OCI-LY3 (cell line): Measurements from ENCODE around the gene NR2C2.

Source experiments
- H2AFZ ChIP-seq: fragments of 200-600, 300-600 bp; shearing (Covaris generic); 2 replicates; pipeline ENCODE4 v1.6.0; 2014; ENCODE audit warnings: antibody characterized with exemption, low read depth, low read length
- H3K27ac ChIP-seq: fragments of 200-600, 300-600 bp; sonication (generic); 2 replicates; pipeline ENCODE4 v1.5.1; 2014; ENCODE audit warnings: mild to moderate bottlenecking, low read length, moderate library complexity, mixed read lengths
- H3K27me3 ChIP-seq: fragments of 200-600, 300-600 bp; sonication (generic); 2 replicates; pipeline ENCODE4 v1.6.1; 2014; ENCODE audit warnings: low read depth, low read length, mixed read lengths
- H3K36me3 ChIP-seq: fragments of 200-600, 300-600 bp; sonication (generic); replicated peaks from 2 replicates; pipeline ENCODE3; 2014; ENCODE audit warnings: low read depth, low read length, mixed read lengths
- H3K4me1 ChIP-seq: fragments of 300-600, 200-600 bp; sonication (generic); 2 replicates; pipeline ENCODE4 v1.6.1; 2014; ENCODE audit warnings: low read length, mixed read lengths
- H3K4me2 ChIP-seq: fragments of 200-600, 300-600 bp; sonication (generic); 2 replicates; pipeline ENCODE4 v1.6.1; 2014; ENCODE audit warnings: low read length, mixed read lengths
- H3K4me3 ChIP-seq: fragments of 300-600, 200-600 bp; sonication (generic); 2 replicates; pipeline ENCODE4 v1.5.1; 2014; ENCODE audit warnings: antibody characterized with exemption, mild to moderate bottlenecking, low read length, moderate library complexity
- H3K79me2 ChIP-seq: fragments of 300-600, 200-600 bp; shearing (Covaris generic); 2 replicates; pipeline ENCODE4 v1.6.1; 2014; ENCODE audit warnings: mild to moderate bottlenecking, low read length, mixed read lengths
- H3K9ac ChIP-seq: fragments of 300-600, 200-600 bp; shearing (Covaris generic); 2 replicates; pipeline ENCODE4 v1.6.0; 2014; ENCODE audit warnings: mild to moderate bottlenecking, low read length, moderate library complexity
- H3K9me3 ChIP-seq: fragments of 200-600, 300-600 bp; shearing (Covaris generic); 2 replicates; pipeline ENCODE4 v1.6.1; 2014; ENCODE audit warnings: low read length, mixed read lengths; ENCODE audit not compliant: insufficient read depth
- H4K20me1 ChIP-seq: fragments of 200-600, 300-600 bp; sonication (generic); 2 replicates; pipeline ENCODE4 v1.6.1; 2016; ENCODE audit warnings: low read length, mixed read lengths; ENCODE audit not compliant: insufficient read depth
- CTCF ChIP-seq: fragments of 200-600, 300-600 bp; sonication (generic); IDR thresholded peaks from 2 replicates; pipeline ENCODE4 v1.5.1; 2014; ENCODE audit warnings: antibody characterized with exemption, low read length, low read depth
- EZH2phosphoT487 ChIP-seq: fragments of 200-600 bp; shearing (Covaris generic); IDR thresholded peaks from 2 replicates; pipeline ENCODE4 v1.6.1; 2018; ENCODE audit warnings: antibody characterized with exemption, mixed run types, low read depth

NR2C2 gene

GRCh38 chr3:15066467-15066866 is 119.1 kb downstream of the NR2C2 start:
- H3K9ac ChIP-seq = no peak overlapping the region
- H3K4me2 ChIP-seq = no peak overlapping the region
- TF ChIP-seq CTCF = no peak
- TF ChIP-seq EZH2phosphoT487 = no peak
- peaks cover 24% of the 10 kb centered on the region for H3K79me2 ChIP-seq
- H3K4me3 ChIP-seq = no peak overlapping the region
- H3K9me3 ChIP-seq = no peaks in the 10 kb centered on the region
- H3K27ac ChIP-seq = no peak overlapping the region
- peaks cover 20% of the 10 kb centered on the region for H3K36me3 ChIP-seq
- no peak overlapping the region for H2AFZ ChIP-seq
- H3K4me1 ChIP-seq = peaks cover 17% of the 10 kb centered on the region
- peaks cover 15% of the 10 kb centered on the region; the same call in 1 of the 2 replicates for H4K20me1 ChIP-seq
- no peaks in the 10 kb centered on the region for H3K27me3 ChIP-seq

- H3K27me3 ChIP-seq = no peaks in the 10 kb centered on the region
- H3K9ac ChIP-seq = no peak overlapping the region
- no peak overlapping the region for H2AFZ ChIP-seq
- peaks cover 7% of the 10 kb centered on the region for H3K79me2 ChIP-seq
- H3K4me1 ChIP-seq = peaks cover 4% of the 10 kb centered on the region
- no peak overlapping the region for H3K4me2 ChIP-seq
- H3K27ac ChIP-seq = no peak overlapping the region
- peaks cover 27% of the 10 kb centered on the region for H3K36me3 ChIP-seq
- H4K20me1 ChIP-seq = 0 out of 2 replicates have a peak, but pooled peaks cover 3% of the 10 kb centered on the region
- H3K9me3 ChIP-seq = no peaks in the 10 kb centered on the region
- TF ChIP-seq EZH2phosphoT487 = no peak
- no peak for TF ChIP-seq CTCF
- H3K4me3 ChIP-seq = no peak overlapping the region
Measured at GRCh38 chr3:15069441-15069840, 122.1 kb downstream of the NR2C2 start.

GRCh38 chr3:15071699-15072098 is 124.3 kb downstream of the NR2C2 start:
- no peak overlapping the region for H2AFZ ChIP-seq
- H3K79me2 ChIP-seq = no peaks in the 10 kb centered on the region
- H3K4me1 ChIP-seq = no peaks in the 10 kb centered on the region
- 0 out of 2 replicates have a peak, but pooled peaks cover 3% of the 10 kb centered on the region for H4K20me1 ChIP-seq
- TF ChIP-seq EZH2phosphoT487 (no peak), CTCF (no peak)
- H3K4me2 ChIP-seq = no peak overlapping the region
- H3K36me3 ChIP-seq = peaks cover 39% of the 10 kb centered on the region
- H3K9ac ChIP-seq = no peak overlapping the region
- H3K4me3 ChIP-seq = no peak overlapping the region
- no peak overlapping the region for H3K27ac ChIP-seq
- no peaks in the 10 kb centered on the region for H3K27me3 ChIP-seq
- H3K9me3 ChIP-seq = no peaks in the 10 kb centered on the region

- Histone ChIP-seq H3K4me1 (no peaks in the 10 kb centered on the region), H3K27me3 (no peaks in the 10 kb centered on the region), H3K79me2 (no peaks in the 10 kb centered on the region), H3K36me3 (peaks cover 61% of the 10 kb centered on the region), H2AFZ (no peak overlapping the region), H4K20me1 (no peaks in the 10 kb centered on the region), H3K4me2 (no peak overlapping the region), H3K4me3 (no peak overlapping the region), H3K9me3 (no peaks in the 10 kb centered on the region), H3K9ac (no peak overlapping the region), H3K27ac (no peak overlapping the region)
- TF ChIP-seq CTCF (no peak), EZH2phosphoT487 (no peak)
Measured at GRCh38 chr3:15074500-15074899, 127.1 kb downstream of the NR2C2 start.
